Panc1 (cell line): Measurements from ENCODE around the gene LIM2. TPM values are rescaled to one million over a fixed set of nuclear protein-coding genes. Genes with fewer than 3 reads are reported as not detected.
"Not testable (repeated sequence)": the region's sequence is repeated elsewhere in the genome, so short reads cannot be mapped to it uniquely, and the experiment has no call there.

ENCODE experiments used
- ATAC-seq: fragments of 200-7000 bp; cut with Tn5 transposase; 2 replicates; pipeline ENCODE4 v1.9.1; 2020; ENCODE audit warnings: mild to moderate bottlenecking, moderate library complexity
- BruUV-seq: library from RNA; stranded (reverse); fragments of 400-500 nt; replicated peaks from 2 replicates; lab custom pipeline; 2021; lab: Mats Ljungman, UMichigan
- CTCF ChIA-PET: fragments of 300-600 bp; sonication (Branson Sonifier 250); formaldehyde crosslinking; loops from one replicate; lab custom pipeline; 2022; ENCODE audit warnings: antibody characterized with exemption; lab: Charles Lee
- POLR2A ChIA-PET: fragments of 300-600 bp; sonication (Branson Sonifier 250); formaldehyde crosslinking; loops from one replicate; lab custom pipeline; 2022; ENCODE audit warnings: antibody characterized with exemption; lab: Charles Lee
- DNase-seq: peaks from one replicate; pipeline ENCODE4 v3.0.0-alpha.2; 2010; ENCODE audit warnings: low read depth, low spot score
- H3K27ac ChIP-seq: 2 replicates; pipeline ENCODE4 v1.5.1; 2011; ENCODE audit warnings: mild to moderate bottlenecking, low read length, inconsistent platforms
- H3K27me3 ChIP-seq: fragments of 200-500 bp; sonication (Bioruptor generic); 2 replicates; pipeline ENCODE4 v1.6.0; 2014; ENCODE audit warnings: low read length, inconsistent platforms; ENCODE audit not compliant: control insufficient read depth, insufficient read depth
- H3K36me3 ChIP-seq: fragments of 200-500 bp; sonication (Bioruptor generic); 2 replicates; pipeline ENCODE4 v1.5.1; 2014; ENCODE audit warnings: inconsistent platforms, mild to moderate bottlenecking, low read length, moderate library complexity; ENCODE audit not compliant: control insufficient read depth, insufficient read depth
- H3K4me1 ChIP-seq: 2 replicates; pipeline ENCODE4 v1.5.1; 2011; ENCODE audit warnings: inconsistent platforms, mild to moderate bottlenecking, low read length, moderate library complexity; ENCODE audit not compliant: control insufficient read depth, insufficient read depth
- H3K4me3 ChIP-seq, 2 experiments: 2 replicates each; pipeline ENCODE4 v1.5.1; 2011 to 2012; ENCODE audit warnings: low read depth in 2 of 2, low read length in 2 of 2, mild to moderate bottlenecking in 2 of 2, inconsistent platforms in 1 of 2, moderate library complexity in 1 of 2
- H3K9me3 ChIP-seq: fragments of 200-500 bp; sonication (Bioruptor generic); 2 replicates; pipeline ENCODE4 v1.5.1; 2014; ENCODE audit warnings: low read depth, mild to moderate bottlenecking, inconsistent platforms, low read length, moderate library complexity; ENCODE audit not compliant: control insufficient read depth, insufficient read depth
- POLR2AphosphoS5 ChIP-seq: IDR thresholded peaks from 2 replicates; pipeline ENCODE4 v1.6.1; 2012; ENCODE audit warnings: mild to moderate bottlenecking, low read depth, low read length, moderate library complexity
- SIN3A ChIP-seq: IDR thresholded peaks from 2 replicates; pipeline ENCODE4 v1.6.1; 2012; ENCODE audit warnings: low read depth, mild to moderate bottlenecking, low read length, moderate library complexity, borderline replicate concordance; ENCODE audit not compliant: insufficient read depth
- TCF7L2 ChIP-seq: IDR thresholded peaks from 2 replicates; pipeline ENCODE4 v1.6.1; 2011; ENCODE audit warnings: mild to moderate bottlenecking, low read depth, low read length, inconsistent platforms
- in situ Hi-C: cut with HindIII; loops from 2 replicates; pipeline ENCODE4 v1.10.0; 2016; ENCODE audit warnings: low sequenced_read_pairs, low pct_unique_long_range_greater_than_20kb
- intact Hi-C: fragments of 100-400 bp; cut with micrococcal nuclease; formaldehyde crosslinking; loops from one replicate; pipeline ENCODE4 v1.10.0; 2022; ENCODE audit not compliant: unreplicated experiment
- total RNA-seq: library from RNA; stranded (reverse); gene quantifications from one replicate; pipeline ENCODE4 v1.2.1, GENCODE V29; 2021; ENCODE audit not compliant: unreplicated experiment
- TF ChIP-seq, protein P1 (sequence below): fragments of 450-650 bp; IDR thresholded peaks from 2 replicates; pipeline ENCODE4 v1.5.1; 2017; ENCODE audit warnings: mild to moderate bottlenecking
- TF ChIP-seq, protein P2 (sequence below), 2 experiments: IDR thresholded peaks; 2 replicates each; pipeline ENCODE4 v1.6.1; 2011 to 2012; ENCODE audit warnings: low read depth in 2 of 2, control low read depth in 1 of 2, low read length in 1 of 2, mild to moderate bottlenecking in 1 of 2, moderate library complexity in 1 of 2; ENCODE audit not compliant: insufficient read depth in 1 of 2

The LIM2 gene
- total RNA-seq, 1 experiment from 2014 or later, result not detected

DNA sequence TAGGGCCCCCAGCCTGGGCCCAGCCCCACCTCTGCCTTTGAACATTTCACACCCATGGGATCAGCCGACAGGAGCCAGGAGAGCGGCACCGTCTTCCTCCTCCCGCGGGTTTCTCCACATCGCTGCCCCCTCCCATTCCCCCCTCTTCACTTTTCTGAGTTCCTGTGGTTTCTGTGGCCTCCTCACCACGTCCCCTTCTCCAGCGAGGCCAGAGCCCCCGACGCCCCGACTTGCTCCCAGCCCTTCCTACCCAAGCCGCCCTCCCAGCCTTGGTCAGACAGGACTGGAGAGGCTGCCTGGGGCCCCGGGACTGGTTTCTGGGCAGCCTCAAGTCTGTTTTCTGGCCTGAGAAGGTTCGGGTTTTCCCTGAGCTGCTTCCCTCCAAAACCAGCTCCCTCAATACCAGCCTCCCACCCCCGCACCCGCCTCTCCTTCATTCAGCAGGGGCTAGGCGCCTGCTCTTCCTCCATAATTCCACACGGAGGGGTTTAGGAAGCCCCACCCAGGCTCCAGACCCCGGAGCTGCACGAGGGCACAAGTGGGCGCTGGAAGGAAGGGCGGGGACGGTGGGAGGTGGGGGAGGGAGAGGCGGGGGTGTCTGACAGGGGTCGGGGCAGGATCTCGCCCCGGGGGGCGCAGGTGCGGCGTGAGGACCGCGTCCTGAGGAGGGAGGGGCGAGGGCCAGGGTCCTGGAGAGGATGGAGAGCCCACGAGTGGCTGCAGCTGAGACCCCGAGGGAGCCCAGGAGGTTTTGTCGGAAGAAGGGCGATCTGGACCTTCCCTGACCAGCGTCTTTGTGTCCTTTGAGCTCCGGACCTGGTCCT, 33.7 kb upstream of the LIM2 start:
- Histone ChIP-seq H3K27me3 (no peaks in the 10 kb centered on the region), H3K9me3 (no peaks in the 10 kb centered on the region), H3K4me1 (no peaks in the 10 kb centered on the region), H3K27ac (no peak overlapping the region), H3K36me3 (no peaks in the 10 kb centered on the region), H3K4me3 (no peak overlapping the region)
- ChIA-PET POLR2A (no interaction called here), CTCF (interaction anchor here (0.6 to 1.0 kb wide), 3 partner anchors 14 to 235 kb away, joined by 3 to 5 read pairs (median 3); no protein-coding TSS in a partner anchor)
- BruUV-seq, result no TSS peak
- DNase-seq (no peak), ATAC-seq (no peak)
- intact Hi-C loops, result no loop called here
- in situ Hi-C loops, result no loop called here
- TF ChIP-seq, protein P1, sequence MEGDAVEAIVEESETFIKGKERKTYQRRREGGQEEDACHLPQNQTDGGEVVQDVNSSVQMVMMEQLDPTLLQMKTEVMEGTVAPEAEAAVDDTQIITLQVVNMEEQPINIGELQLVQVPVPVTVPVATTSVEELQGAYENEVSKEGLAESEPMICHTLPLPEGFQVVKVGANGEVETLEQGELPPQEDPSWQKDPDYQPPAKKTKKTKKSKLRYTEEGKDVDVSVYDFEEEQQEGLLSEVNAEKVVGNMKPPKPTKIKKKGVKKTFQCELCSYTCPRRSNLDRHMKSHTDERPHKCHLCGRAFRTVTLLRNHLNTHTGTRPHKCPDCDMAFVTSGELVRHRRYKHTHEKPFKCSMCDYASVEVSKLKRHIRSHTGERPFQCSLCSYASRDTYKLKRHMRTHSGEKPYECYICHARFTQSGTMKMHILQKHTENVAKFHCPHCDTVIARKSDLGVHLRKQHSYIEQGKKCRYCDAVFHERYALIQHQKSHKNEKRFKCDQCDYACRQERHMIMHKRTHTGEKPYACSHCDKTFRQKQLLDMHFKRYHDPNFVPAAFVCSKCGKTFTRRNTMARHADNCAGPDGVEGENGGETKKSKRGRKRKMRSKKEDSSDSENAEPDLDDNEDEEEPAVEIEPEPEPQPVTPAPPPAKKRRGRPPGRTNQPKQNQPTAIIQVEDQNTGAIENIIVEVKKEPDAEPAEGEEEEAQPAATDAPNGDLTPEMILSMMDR, result no peak
- TF ChIP-seq, protein P2, sequence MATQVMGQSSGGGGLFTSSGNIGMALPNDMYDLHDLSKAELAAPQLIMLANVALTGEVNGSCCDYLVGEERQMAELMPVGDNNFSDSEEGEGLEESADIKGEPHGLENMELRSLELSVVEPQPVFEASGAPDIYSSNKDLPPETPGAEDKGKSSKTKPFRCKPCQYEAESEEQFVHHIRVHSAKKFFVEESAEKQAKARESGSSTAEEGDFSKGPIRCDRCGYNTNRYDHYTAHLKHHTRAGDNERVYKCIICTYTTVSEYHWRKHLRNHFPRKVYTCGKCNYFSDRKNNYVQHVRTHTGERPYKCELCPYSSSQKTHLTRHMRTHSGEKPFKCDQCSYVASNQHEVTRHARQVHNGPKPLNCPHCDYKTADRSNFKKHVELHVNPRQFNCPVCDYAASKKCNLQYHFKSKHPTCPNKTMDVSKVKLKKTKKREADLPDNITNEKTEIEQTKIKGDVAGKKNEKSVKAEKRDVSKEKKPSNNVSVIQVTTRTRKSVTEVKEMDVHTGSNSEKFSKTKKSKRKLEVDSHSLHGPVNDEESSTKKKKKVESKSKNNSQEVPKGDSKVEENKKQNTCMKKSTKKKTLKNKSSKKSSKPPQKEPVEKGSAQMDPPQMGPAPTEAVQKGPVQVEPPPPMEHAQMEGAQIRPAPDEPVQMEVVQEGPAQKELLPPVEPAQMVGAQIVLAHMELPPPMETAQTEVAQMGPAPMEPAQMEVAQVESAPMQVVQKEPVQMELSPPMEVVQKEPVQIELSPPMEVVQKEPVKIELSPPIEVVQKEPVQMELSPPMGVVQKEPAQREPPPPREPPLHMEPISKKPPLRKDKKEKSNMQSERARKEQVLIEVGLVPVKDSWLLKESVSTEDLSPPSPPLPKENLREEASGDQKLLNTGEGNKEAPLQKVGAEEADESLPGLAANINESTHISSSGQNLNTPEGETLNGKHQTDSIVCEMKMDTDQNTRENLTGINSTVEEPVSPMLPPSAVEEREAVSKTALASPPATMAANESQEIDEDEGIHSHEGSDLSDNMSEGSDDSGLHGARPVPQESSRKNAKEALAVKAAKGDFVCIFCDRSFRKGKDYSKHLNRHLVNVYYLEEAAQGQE (IDR thresholded peaks at IDR 0.05; ENCODE audit: insufficient read depth in 1 of 2, low read depth in 2 of 2, low read length in 1 of 2), result no peak
- no peak for TF ChIP-seq SIN3A
- no peak for TF ChIP-seq TCF7L2
- no peak for TF ChIP-seq POLR2AphosphoS5

DNA sequence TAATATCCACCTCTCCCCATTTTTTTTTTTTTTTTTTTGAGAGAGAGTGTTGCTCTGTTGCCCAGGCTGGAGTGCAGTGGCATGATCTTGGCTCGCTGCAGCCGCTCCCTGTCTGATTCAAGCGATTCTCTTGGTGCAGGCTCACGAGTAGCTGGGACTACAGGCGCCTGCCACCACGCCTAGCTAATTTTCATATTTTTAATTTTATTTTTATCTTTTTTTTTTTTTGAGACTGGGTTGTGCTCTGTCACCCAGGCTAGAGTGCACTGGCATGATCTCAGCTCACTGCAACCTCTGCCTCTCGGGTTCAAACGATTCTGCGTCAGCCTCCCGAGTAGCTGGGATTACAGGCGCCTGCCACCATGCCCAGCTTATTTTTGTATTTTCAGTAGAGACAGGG, 32.7 kb upstream of the LIM2 start:
- H3K27ac ChIP-seq, H3K9me3 ChIP-seq, ATAC-seq, H3K4me1 ChIP-seq, POLR2A ChIA-PET, H3K36me3 ChIP-seq, DNase-seq, in situ Hi-C loops, H3K4me3 ChIP-seq, BruUV-seq, intact Hi-C loops, H3K27me3 ChIP-seq: not testable (repeated sequence)
- CTCF ChIA-PET, result interaction anchor here (0.6 to 0.8 kb wide), 3 partner anchors 19 to 119 kb away, joined by 4 to 14 read pairs (median 6); no protein-coding TSS in a partner anchor

DNA sequence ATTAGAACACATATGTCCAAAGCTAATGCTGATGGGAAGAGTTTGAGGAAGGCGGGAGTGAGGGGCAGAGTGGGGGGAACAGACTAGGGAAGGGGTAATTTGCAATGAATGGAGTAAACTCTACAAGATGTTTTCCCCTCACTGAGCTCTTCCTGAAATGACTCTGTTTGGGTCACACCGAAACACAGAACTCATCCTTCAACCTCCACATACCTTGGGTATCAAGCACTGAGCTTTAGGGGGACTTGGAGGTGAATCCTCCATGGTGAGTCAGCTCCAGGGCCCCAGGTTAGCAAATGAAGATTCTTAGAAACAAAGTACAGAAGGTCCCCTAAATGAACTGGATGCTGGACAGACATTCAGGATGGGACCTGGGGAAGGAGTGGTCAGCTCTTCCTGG, 30.9 kb upstream of the LIM2 start:
- no peak for ATAC-seq
- no peak for TF ChIP-seq POLR2AphosphoS5
- TF ChIP-seq SIN3A, result no peak
- TF ChIP-seq, protein P2 (IDR thresholded peaks at IDR 0.05; ENCODE audit: insufficient read depth in 1 of 2, low read depth in 2 of 2, low read length in 1 of 2), result no peak
- in situ Hi-C loops (no loop called here), intact Hi-C loops (no loop called here)
- H3K4me1 ChIP-seq, result no peaks in the 10 kb centered on the region
- no peaks in the 10 kb centered on the region for H3K36me3 ChIP-seq
- ChIA-PET CTCF (no interaction called here), POLR2A (no interaction called here)
- H3K9me3 ChIP-seq, result no peaks in the 10 kb centered on the region
- no peak overlapping the region for H3K27ac ChIP-seq
- no peak for DNase-seq
- no TSS peak for BruUV-seq
- H3K27me3 ChIP-seq, result no peaks in the 10 kb centered on the region
- no peak overlapping the region for H3K4me3 ChIP-seq
